VCaP (cell line): ENCODE data around the gene TNNI2.

Experiments used
- H3K27ac ChIP-seq: fragments of 450-650 bp; 2 replicates; pipeline ENCODE4 v1.5.1; 2017
- CTCF ChIP-seq: fragments of 450-650 bp; conservative IDR thresholded peaks from 2 replicates; pipeline ENCODE4 v1.5.1; 2017; ENCODE audit warnings: mild to moderate bottlenecking, moderate library complexity

TNNI2 gene

GRCh38 chr11:1842149-1843097, 3.6 kb downstream of the TNNI2 start:
- no peak overlapping the region for H3K27ac ChIP-seq
- TF ChIP-seq CTCF: no peak

- no peak overlapping the region for H3K27ac ChIP-seq
- TF ChIP-seq CTCF: no peak
These were observed 4.3 kb downstream of the TNNI2 start for GRCh38 chr11:1843098-1843473.

GRCh38 chr11:1843796-1844195, 5.0 kb downstream of the TNNI2 start:
- no peak overlapping the region for H3K27ac ChIP-seq
- TF ChIP-seq CTCF: no peak

- no peak for TF ChIP-seq CTCF
- H3K27ac ChIP-seq: no peak overlapping the region
These were observed 5.7 kb downstream of the TNNI2 start for GRCh38 chr11:1844221-1845094.

- no peak overlapping the region for H3K27ac ChIP-seq
These were observed 6.3 kb downstream of the TNNI2 start for GRCh38 chr11:1845095-1845429.

GRCh38 chr11:1845561-1846452, 7.0 kb downstream of the TNNI2 start:
- no peak overlapping the region for H3K27ac ChIP-seq
- TF ChIP-seq CTCF: no peak

More at GRCh38 chr11:1845095-1845429, 6.3 kb downstream of the TNNI2 start:
- no peak for TF ChIP-seq CTCF
